Colonic mucosa (tissue), 4 donors: Measurements from ENCODE around the gene HJURP. TPM values are rescaled to one million over a fixed set of nuclear protein-coding genes. Genes with fewer than 3 reads are reported as not detected.
"Not testable (repeated sequence)": the region's sequence is repeated elsewhere in the genome, so short reads cannot be mapped to it uniquely, and the experiment has no call there.

Experiments
- DNase-seq: peaks from one replicate; pipeline ENCODE4 v3.0.0-alpha.2; 2020
- H3K27ac ChIP-seq: fragments of 200-600 bp; one replicate; pipeline ENCODE4 v1.8.0; 2021
- H3K27me3 ChIP-seq: fragments of 200-600 bp; one replicate; pipeline ENCODE4 v1.8.0; 2021
- H3K36me3 ChIP-seq: fragments of 200-600 bp; one replicate; pipeline ENCODE4 v1.8.0; 2021
- H3K4me1 ChIP-seq: fragments of 200-600 bp; one replicate; pipeline ENCODE4 v1.8.0; 2021; ENCODE audit warnings: mild to moderate bottlenecking
- H3K4me3 ChIP-seq: fragments of 200-600 bp; one replicate; pipeline ENCODE4 v1.8.0; 2021
- H3K9ac ChIP-seq, 2 donors: one replicate each; pipeline ENCODE4 v1.7.0; 2013; ENCODE audit warnings: control low read depth in 2 of 2, low read depth in 2 of 2, low read length in 2 of 2
- H3K9me3 ChIP-seq: fragments of 200-600 bp; one replicate; pipeline ENCODE4 v1.8.0; 2021
- CTCF ChIP-seq: fragments of 200-600 bp; IDR thresholded peaks from one replicate; pipeline ENCODE4 v1.8.0; 2022; ENCODE audit warnings: antibody characterized with exemption, mild to moderate bottlenecking
- intact Hi-C: fragments of 100-400 bp; cut with DNase I; formaldehyde crosslinking; loops from one replicate; pipeline ENCODE4 v1.14.1; 2022
- total RNA-seq, 2 donors: library from RNA; stranded (reverse); fragmentation: NEBNext Ultra II Directional in 1 of 2; extraction: Animal tissue kit (Norgen Biotek cat#: 25700) in 1 of 2; gene quantifications; one replicate each; pipeline ENCODE4 v1.2.1, GENCODE V29; 2021
- donor health status: healthy.
- donor health status: DM: no; HTN: no; CAD: no.
- donor health status: DM: no; HTN: no; CAD: no.

HJURP gene
- total RNA-seq: 10 to 100 TPM in 1 of 2 donors, 1 to 10 TPM in 1; 8.9 to 40.8 TPM

- Histone ChIP-seq H3K36me3 (no peaks in the 10 kb centered on the region), H3K9me3 (no peaks in the 10 kb centered on the region), H3K4me1 (peaks cover 4% of the 10 kb centered on the region), H3K27me3 (no peaks in the 10 kb centered on the region), H3K4me3 (peak within 1 kb of the TSS; percentile 66), H3K9ac (peak within 1 kb of the TSS; percentile 60 to 76), H3K27ac (no peak within 1 kb of the TSS)
- intact Hi-C loops: no loop called here
- peak; percentile 96 for DNase-seq
- no peak for TF ChIP-seq CTCF
These were observed at the start of gene HJURP for GRCh38 chr2:233854241-233854981. HJURP (minus strand) TSS chr2:233854535; CDS start chr2:233854500, 35 bp downstream.

- no peak for TF ChIP-seq CTCF
- Histone ChIP-seq H3K9ac (no peak overlapping the region), H3K9me3 (no peaks in the 10 kb centered on the region), H3K27me3 (no peaks in the 10 kb centered on the region), H3K4me3 (no peak overlapping the region), H3K4me1 (no peaks in the 10 kb centered on the region), H3K27ac (no peak overlapping the region), H3K36me3 (no peaks in the 10 kb centered on the region)
- intact Hi-C loops: no loop called here
- DNase-seq: no peak
These were observed 47.5 kb upstream of the HJURP start for GRCh38 chr2:233901884-233902283.

- Histone ChIP-seq H3K4me3 (no peak overlapping the region), H3K9me3 (no peaks in the 10 kb centered on the region), H3K9ac (no peak overlapping the region), H3K36me3 (no peaks in the 10 kb centered on the region), H3K27ac (no peak overlapping the region), H3K4me1 (no peaks in the 10 kb centered on the region), H3K27me3 (no peaks in the 10 kb centered on the region)
- intact Hi-C loops: no loop called here
- TF ChIP-seq CTCF: no peak
- no peak for DNase-seq
These were observed 47.0 kb upstream of the HJURP start for GRCh38 chr2:233901367-233901766.

- intact Hi-C loops, H3K4me1 ChIP-seq, H3K27ac ChIP-seq, DNase-seq, H3K27me3 ChIP-seq, H3K9ac ChIP-seq, H3K9me3 ChIP-seq, H3K4me3 ChIP-seq, H3K36me3 ChIP-seq: not testable (repeated sequence)
These were observed 41.9 kb upstream of the HJURP start for GRCh38 chr2:233896253-233896652.

- DNase-seq: no peak
- TF ChIP-seq CTCF: no peak
- H3K27me3 ChIP-seq: no peaks in the 10 kb centered on the region
- H3K4me1 ChIP-seq: no peaks in the 10 kb centered on the region
- H3K9me3 ChIP-seq: no peaks in the 10 kb centered on the region
- H3K27ac ChIP-seq: no peak overlapping the region
- H3K9ac ChIP-seq: no peak overlapping the region
- intact Hi-C loops: no loop called here
- no peak overlapping the region for H3K4me3 ChIP-seq
- no peaks in the 10 kb centered on the region for H3K36me3 ChIP-seq
These were observed 38.5 kb upstream of the HJURP start for GRCh38 chr2:233892793-233893192.

GRCh38 chr2:233882353-233882752 is 28.0 kb upstream of the HJURP start:
- H3K9ac ChIP-seq: no peak overlapping the region
- H3K4me1 ChIP-seq: no peaks in the 10 kb centered on the region
- TF ChIP-seq CTCF: no peak
- H3K9me3 ChIP-seq: no peaks in the 10 kb centered on the region
- intact Hi-C loops: no loop called here
- no peak overlapping the region for H3K4me3 ChIP-seq
- no peaks in the 10 kb centered on the region for H3K27me3 ChIP-seq
- no peak for DNase-seq
- H3K36me3 ChIP-seq: no peaks in the 10 kb centered on the region
- no peak overlapping the region for H3K27ac ChIP-seq

- H3K9me3 ChIP-seq, H3K36me3 ChIP-seq, H3K27ac ChIP-seq, H3K27me3 ChIP-seq, intact Hi-C loops, H3K9ac ChIP-seq, H3K4me1 ChIP-seq, DNase-seq, H3K4me3 ChIP-seq: not testable (repeated sequence)
These were observed 17.8 kb upstream of the HJURP start for GRCh38 chr2:233872125-233872524.
